NCI-H1048 (cell line): ENCODE data around the gene GAS2.

Source experiments
- DNase-seq: peaks from one replicate; lab custom pipeline; 2025; lab: John Stamatoyannopoulos, UW

The GAS2 gene

DNA sequence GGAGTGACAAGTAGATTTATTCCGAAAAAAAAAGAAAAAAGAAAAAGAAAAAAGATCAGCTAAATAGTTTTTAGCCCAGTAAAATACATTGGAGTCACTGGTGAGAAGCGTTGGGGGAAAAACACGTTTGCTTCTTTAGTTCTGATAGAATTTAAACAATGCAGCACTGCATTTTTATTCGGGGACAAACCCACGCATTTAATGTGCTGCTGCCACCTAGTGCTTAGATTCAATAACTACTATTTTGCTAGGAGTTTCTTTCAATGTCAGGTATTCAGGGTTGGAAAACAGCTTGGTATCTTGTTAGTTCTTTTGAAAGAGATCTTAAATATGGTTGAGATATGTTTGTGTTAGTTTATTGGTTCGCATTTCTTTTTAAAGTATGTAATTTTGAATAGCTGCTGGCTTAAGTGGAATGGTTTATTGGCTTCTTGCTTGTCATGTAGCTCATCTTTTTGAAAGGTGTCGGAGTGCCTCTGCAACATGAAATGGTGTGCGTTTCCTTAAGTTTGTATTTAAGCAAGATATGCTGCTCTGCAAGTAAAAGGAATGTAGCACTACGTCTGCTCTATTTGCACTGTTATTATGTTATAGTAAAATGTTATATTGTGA is 121.2 kb downstream of the GAS2 start:
- DNase-seq = peak; percentile 19

- no peak for DNase-seq
Observed at GRCh38 chr11:22792497-22792896, 126.1 kb downstream of the GAS2 start.

- DNase-seq = no peak
Observed at GRCh38 chr11:22795914-22796313, 129.5 kb downstream of the GAS2 start.

GRCh38 chr11:22797047-22797446 is 130.6 kb downstream of the GAS2 start:
- no peak for DNase-seq

DNA sequence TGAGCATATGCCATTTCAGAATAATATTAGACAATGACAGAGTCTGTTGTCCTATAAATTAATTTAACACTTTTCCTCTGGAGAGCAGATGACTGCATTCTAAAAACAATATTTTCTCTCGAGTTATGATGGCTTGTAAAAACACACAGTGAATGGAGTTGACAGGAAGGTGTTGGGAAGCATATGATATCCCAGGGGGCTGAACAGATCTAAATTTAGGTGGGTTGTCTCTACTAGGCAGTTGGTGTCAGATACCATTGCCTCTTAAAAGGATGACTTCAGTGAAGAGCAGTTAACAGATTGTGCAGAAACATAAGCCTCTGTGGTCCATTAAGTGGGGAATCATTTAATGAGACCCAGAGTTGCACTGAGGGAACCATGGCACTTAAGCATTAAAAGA is 132.5 kb downstream of the GAS2 start:
- no peak for DNase-seq

DNA sequence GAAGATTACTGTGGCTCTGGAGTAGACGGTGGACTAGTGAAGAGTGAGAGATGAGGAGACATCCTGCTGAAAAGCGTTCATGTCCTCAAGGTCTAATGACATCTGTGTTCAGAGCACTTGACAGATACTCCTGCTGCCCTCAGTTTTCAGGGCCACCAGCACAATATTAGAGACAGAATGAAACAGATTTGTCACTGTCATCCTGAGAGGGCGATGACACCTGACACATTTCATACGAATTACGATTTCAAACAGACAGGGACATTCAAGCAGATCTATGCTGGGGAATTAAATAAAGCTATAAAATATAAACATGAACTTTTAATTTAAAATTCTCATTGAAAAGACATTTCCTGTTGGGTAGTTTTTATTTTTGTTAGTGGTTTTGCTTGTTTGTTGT is 134.1 kb downstream of the GAS2 start:
- DNase-seq = no peak

DNA sequence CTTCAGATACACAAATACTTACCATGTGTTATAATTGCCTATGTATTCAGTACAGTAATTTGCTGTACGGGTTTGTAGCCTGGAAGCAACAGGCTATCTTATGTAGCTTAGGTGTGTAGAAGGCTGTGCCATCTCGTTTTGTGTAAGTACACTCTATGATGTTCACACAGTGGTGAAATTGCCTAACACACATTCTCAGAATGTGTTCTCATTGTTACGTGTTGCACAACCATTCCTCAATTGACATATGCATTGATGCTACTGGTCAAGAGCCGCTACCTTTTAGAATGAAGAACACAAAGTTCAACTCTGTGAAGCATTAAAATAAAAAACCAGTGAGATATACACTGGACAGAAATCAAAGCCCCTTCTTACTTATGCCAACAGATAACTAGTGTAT is 136.4 kb downstream of the GAS2 start:
- no peak for DNase-seq

DNA sequence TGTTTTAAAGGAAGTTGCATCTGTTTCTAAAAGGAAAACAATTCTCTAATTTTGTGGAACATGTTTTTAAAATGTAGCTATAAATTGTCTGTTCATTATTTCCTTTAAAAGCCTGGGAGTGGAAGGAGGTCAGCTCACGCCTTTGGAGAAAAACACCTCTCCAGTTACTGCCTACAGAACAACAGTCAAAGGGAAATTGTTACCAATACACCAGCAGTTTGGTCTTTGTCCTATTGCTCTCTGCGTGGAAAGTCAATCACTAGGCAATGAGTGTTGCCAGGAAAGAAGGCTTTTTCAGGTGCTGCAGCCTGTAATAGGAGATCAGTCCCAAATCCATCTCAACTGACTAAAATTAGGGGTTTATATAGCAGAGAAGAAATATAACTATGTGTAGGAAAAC is 141.0 kb downstream of the GAS2 start:
- no peak for DNase-seq

DNA sequence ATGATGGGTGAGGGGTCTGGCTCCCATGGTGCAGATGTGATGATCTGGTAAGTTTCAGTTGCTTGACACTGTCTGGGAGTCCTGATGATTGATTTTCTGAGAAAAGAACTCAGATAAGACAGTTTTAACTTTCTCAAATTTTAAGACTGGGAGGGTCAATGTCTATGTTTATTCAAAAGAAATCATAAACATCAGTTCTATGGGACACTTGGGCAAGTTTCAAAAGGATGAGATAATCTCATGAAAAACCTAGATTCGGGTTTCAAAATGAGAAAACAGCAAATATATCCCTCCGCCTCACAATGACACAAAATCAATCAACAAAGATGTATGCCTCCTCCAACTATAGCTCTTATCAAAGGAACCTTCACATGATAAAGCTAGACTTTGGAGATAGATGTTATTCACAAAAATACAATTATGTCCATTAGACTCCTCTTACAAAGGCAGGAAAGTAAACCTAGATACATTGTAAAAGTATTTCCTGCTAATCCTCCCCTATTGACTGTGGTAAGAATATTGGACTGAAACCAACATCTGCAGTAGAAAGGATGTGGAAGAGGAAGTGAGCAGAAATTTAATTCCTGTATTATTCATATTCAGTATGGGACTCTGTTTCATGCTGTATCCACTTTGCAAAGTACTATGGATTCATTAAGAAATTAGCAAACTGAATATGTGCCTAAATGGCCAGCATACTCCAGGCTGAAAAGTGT is 141.6 kb downstream of the GAS2 start:
- no peak for DNase-seq

DNA sequence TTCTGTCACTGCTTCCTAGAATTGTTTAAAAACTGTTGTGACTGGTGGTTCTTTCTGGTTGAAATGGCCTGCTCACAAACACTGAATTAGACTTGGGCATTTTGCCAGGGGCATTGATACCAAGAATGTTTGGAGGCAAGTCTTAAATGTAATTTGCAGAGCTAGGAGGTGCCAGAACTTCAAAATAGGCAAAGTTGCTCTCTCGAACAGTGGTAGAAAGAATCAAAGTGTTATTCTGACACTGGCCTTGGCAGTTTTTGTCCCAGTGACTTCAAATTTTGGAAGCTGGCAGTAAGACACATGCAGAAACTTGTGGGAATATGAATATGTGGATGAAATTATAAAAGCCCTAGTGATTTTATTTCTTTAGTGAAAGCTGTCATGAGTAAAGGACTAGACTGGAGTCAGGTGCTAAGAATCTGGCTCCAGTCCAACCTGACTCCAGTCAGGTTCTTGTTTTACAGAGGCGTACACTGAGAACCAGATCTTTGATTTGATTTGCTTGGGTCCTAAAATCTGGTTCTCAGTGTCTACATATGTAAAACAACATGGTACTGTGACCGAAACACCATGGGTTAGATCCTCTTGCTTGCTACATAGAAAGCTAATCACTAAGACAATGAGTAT is 142.3 kb downstream of the GAS2 start:
- no peak for DNase-seq

DNA sequence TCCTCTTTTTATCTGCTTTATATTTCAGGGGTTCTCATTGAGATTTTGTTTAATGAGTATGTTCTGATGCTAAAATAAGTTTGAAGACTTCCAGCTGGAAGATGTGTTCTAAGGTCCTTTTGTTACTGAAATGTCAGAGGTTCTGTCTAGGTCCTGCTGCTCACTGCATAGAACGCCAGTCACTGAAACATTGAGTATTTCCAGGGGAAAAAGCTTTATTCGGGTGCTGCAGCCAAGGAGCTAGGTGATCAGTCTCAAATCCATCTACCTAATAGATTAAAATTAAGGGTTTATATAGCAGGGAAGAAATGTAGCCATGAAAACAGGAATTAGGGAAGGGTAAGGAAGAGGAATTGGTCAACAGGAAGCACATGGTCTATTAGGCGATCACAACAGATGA is 143.5 kb downstream of the GAS2 start:
- DNase-seq = no peak

DNA sequence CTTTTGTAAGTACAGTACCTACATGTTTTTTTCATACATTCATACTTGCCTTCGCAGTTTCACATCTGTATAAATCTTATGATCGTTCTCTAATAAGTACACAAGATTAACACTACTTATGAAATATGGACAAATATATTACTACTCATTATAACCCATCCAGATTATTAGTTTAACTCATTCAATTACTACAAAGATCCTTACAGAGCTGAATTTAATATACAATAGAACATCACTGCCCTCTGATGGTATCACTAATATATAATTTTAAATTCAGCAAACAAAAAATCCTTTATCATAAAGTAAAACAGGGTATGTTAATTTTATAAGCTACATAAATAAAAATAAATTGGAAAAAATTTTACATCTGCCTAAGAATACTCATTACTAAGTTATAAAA is 155.8 kb downstream of the GAS2 start:
- no peak for DNase-seq

- DNase-seq = no peak
Observed at GRCh38 chr11:22828373-22828772, 162.0 kb downstream of the GAS2 start.

- DNase-seq = peak; percentile 86
Observed at GRCh38 chr11:22829231-22830081, 163.0 kb downstream of the GAS2 start, which contains the start of gene SVIP. SVIP (minus strand) TSS chr11:22829801; CDS start chr11:22829748, 53 bp downstream.

GRCh38 chr11:22830082-22830414 is 163.6 kb downstream of the GAS2 start:
- no peak for DNase-seq

- no peak for DNase-seq
Observed at GRCh38 chr11:22832315-22833015, 166.1 kb downstream of the GAS2 start.

DNA sequence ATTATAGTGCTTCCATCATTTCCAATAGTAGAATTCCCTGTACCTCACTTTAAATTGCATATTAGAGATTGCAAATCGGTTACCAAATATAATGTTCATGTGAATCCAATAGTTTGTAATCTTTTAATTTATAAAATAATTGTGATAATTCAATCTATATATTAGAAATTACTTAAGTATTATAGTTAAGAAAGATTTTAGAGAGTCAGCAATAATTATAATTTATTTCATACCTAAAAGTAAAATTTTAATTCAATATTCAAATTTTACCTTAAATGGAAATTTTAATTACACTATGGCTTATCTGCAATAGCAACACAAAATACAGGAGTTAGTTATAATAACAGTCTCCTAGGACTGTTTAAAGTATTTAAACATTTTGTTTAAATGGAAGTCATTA is 180.3 kb downstream of the GAS2 start:
- DNase-seq = no peak

GRCh38 chr11:22851477-22851876 is 185.1 kb downstream of the GAS2 start:
- no peak for DNase-seq

GRCh38 chr11:22859756-22860155 is 193.3 kb downstream of the GAS2 start:
- no peak for DNase-seq

- DNase-seq = no peak
Observed at GRCh38 chr11:22860241-22860640, 193.8 kb downstream of the GAS2 start, which contains the start of gene CCDC179. CCDC179 (minus strand) TSS chr11:22860474; CDS start chr11:22860421, 53 bp downstream.
